WTC11 (cell line): ENCODE data around the gene UVRAG. TPM values are rescaled to one million over a fixed set of nuclear protein-coding genes. Genes with fewer than 3 reads are reported as not detected.

Experiments used
- ATAC-seq: fragments of 200-7000 bp; cut with Tn5 transposase; 2 replicates; pipeline ENCODE4 v1.10.0; 2021; ENCODE audit warnings: mild to moderate bottlenecking, moderate library complexity
- CTCF ChIA-PET: fragments of 300-600 bp; sonication (Branson Sonifier 250); formaldehyde crosslinking; loops from one replicate; lab custom pipeline; 2021; ENCODE audit warnings: antibody characterized with exemption; lab: Charles Lee
- POLR2A ChIA-PET: fragments of 350-600 bp; sonication (Branson Sonifier 250); formaldehyde crosslinking; loops from one replicate; lab custom pipeline; 2021; ENCODE audit warnings: antibody characterized with exemption; lab: Charles Lee
- DNase-seq: peaks from one replicate; pipeline ENCODE4 v3.0.0; 2021; ENCODE audit warnings: low spot score
- H3K27ac Mint-ChIP-seq: 2 replicates; pipeline ENCODE4 v1.8.0; 2021; ENCODE audit warnings: mixed read lengths
- H3K27me3 Mint-ChIP-seq: 2 replicates; pipeline ENCODE4 v1.8.0; 2021; ENCODE audit warnings: low read depth, mild to moderate bottlenecking, moderate library complexity, mixed read lengths
- H3K36me3 Mint-ChIP-seq: 2 replicates; pipeline ENCODE4 v1.8.0; 2021; ENCODE audit warnings: mixed read lengths
- H3K4me1 Mint-ChIP-seq: 2 replicates; pipeline ENCODE4 v1.8.0; 2022; ENCODE audit warnings: mixed read lengths
- H3K4me3 Mint-ChIP-seq: 2 replicates; pipeline ENCODE4 v1.8.0; 2021; ENCODE audit warnings: mild to moderate bottlenecking, moderate library complexity, mixed read lengths
- H3K9me3 Mint-ChIP-seq: 2 replicates; pipeline ENCODE4 v1.8.0; 2021; ENCODE audit warnings: mixed read lengths
- AR ChIP-seq: fragments of 250-450 bp; sonication (Bioruptor Pico); IDR thresholded peaks from 2 replicates; pipeline ENCODE4 v1.9.0; 2021; ENCODE audit warnings: mild to moderate bottlenecking
- ATF6 ChIP-seq: sonication (generic); formaldehyde crosslinking; IDR thresholded peaks from 2 replicates; pipeline ENCODE4 v1.8.1; 2023; ENCODE audit warnings: mild to moderate bottlenecking, missing genetic modification reagents
- E2F1 ChIP-seq: sonication (generic); formaldehyde crosslinking; IDR thresholded peaks from 2 replicates; pipeline ENCODE4 v1.8.0; 2022; ENCODE audit warnings: mild to moderate bottlenecking, missing genetic modification reagents
- ETV6 ChIP-seq: sonication (generic); formaldehyde crosslinking; IDR thresholded peaks from 2 replicates; pipeline ENCODE4 v1.8.1; 2022; ENCODE audit warnings: mild to moderate bottlenecking, missing genetic modification reagents
- FOXK1 ChIP-seq: sonication (generic); formaldehyde crosslinking; IDR thresholded peaks from 2 replicates; pipeline ENCODE4 v1.8.0; 2022; ENCODE audit warnings: mild to moderate bottlenecking, moderate library complexity, missing genetic modification reagents
- FOXP4 ChIP-seq: sonication (generic); formaldehyde crosslinking; IDR thresholded peaks from 2 replicates; pipeline ENCODE4 v1.8.0; 2022; ENCODE audit warnings: mild to moderate bottlenecking, missing genetic modification reagents
- GTF2I ChIP-seq: fragments of 250-450 bp; sonication (Bioruptor Pico); conservative IDR thresholded peaks from 2 replicates; pipeline ENCODE4 v1.4.0; 2021; ENCODE audit warnings: mild to moderate bottlenecking
- HMGXB4 ChIP-seq: sonication (generic); formaldehyde crosslinking; IDR thresholded peaks from 2 replicates; pipeline ENCODE4 v1.8.1; 2023; ENCODE audit warnings: mild to moderate bottlenecking, moderate library complexity, missing genetic modification reagents
- JAZF1 ChIP-seq: fragments of 250-450 bp; sonication (Bioruptor Pico); IDR thresholded peaks from 2 replicates; pipeline ENCODE4 v1.9.0; 2021; ENCODE audit warnings: moderate library complexity, mild to moderate bottlenecking, inconsistent platforms
- MYBL2 ChIP-seq: sonication (generic); formaldehyde crosslinking; IDR thresholded peaks from 2 replicates; pipeline ENCODE4 v1.8.1; 2023; ENCODE audit warnings: mild to moderate bottlenecking, moderate library complexity, missing genetic modification reagents
- NR3C1 ChIP-seq: sonication (generic); formaldehyde crosslinking; conservative IDR thresholded peaks from 2 replicates; pipeline ENCODE4 v1.8.1; 2023; ENCODE audit warnings: low read depth, mild to moderate bottlenecking, missing genetic modification reagents
- RELA ChIP-seq: sonication (generic); formaldehyde crosslinking; IDR thresholded peaks from 2 replicates; pipeline ENCODE4 v1.8.1; 2022; ENCODE audit warnings: missing genetic modification reagents, mild to moderate bottlenecking, borderline replicate concordance
- RORB ChIP-seq: fragments of 250-450 bp; sonication (Bioruptor Pico); IDR thresholded peaks from 2 replicates; pipeline ENCODE4 v1.9.0; 2021; ENCODE audit warnings: mild to moderate bottlenecking
- SP1 ChIP-seq: sonication (generic); formaldehyde crosslinking; conservative IDR thresholded peaks from 2 replicates; pipeline ENCODE4 v1.8.1; 2022; ENCODE audit warnings: missing genetic modification reagents
- TCF7 ChIP-seq: sonication (generic); formaldehyde crosslinking; IDR thresholded peaks from 2 replicates; pipeline ENCODE4 v1.8.0; 2022; ENCODE audit warnings: mild to moderate bottlenecking, low read depth, missing genetic modification reagents, moderate library complexity
- TEAD4 ChIP-seq: sonication (generic); formaldehyde crosslinking; IDR thresholded peaks from 2 replicates; pipeline ENCODE4 v1.8.0; 2022; ENCODE audit warnings: mild to moderate bottlenecking, missing genetic modification reagents
- USF2 ChIP-seq: sonication (generic); formaldehyde crosslinking; IDR thresholded peaks from 2 replicates; pipeline ENCODE4 v1.8.1; 2023; ENCODE audit warnings: mild to moderate bottlenecking, missing genetic modification reagents, moderate library complexity
- ZNF121 ChIP-seq: sonication (generic); formaldehyde crosslinking; IDR thresholded peaks from 2 replicates; pipeline ENCODE4 v1.8.0; 2023; ENCODE audit warnings: missing genetic modification reagents
- ZNF138 ChIP-seq: sonication (generic); formaldehyde crosslinking; conservative IDR thresholded peaks from 2 replicates; pipeline ENCODE4 v1.8.1; 2022; ENCODE audit warnings: mild to moderate bottlenecking, moderate library complexity, missing genetic modification reagents
- ZNF219 ChIP-seq: sonication (generic); formaldehyde crosslinking; IDR thresholded peaks from 2 replicates; pipeline ENCODE4 v1.8.0; 2023; ENCODE audit warnings: missing genetic modification reagents, mild to moderate bottlenecking, borderline replicate concordance
- ZNF532 ChIP-seq: fragments of 250-450 bp; sonication (Bioruptor Pico); IDR thresholded peaks from 2 replicates; pipeline ENCODE4 v1.9.0; 2021; ENCODE audit warnings: mild to moderate bottlenecking, borderline replicate concordance
- total RNA-seq: library from RNA; stranded (reverse); gene quantifications from 3 replicates; pipeline ENCODE4 v1.2.3, GENCODE V29; 2021

Gene UVRAG
- total RNA-seq, 1 experiment from 2014 or later, result 14.5 TPM

- TF ChIP-seq E2F1 (CRISPR knock-in tag) (no peak), ZNF219 (CRISPR knock-in tag) (no peak)
- TF ChIP-seq, all 79 proteins: peak for 0
Measured at GRCh38 chr11:75891947-75892739, 77.1 kb downstream of the UVRAG start (continued).

- H3K4me1 Mint-ChIP-seq, result no peaks in the 10 kb centered on the region
- no peaks in the 10 kb centered on the region for H3K27me3 Mint-ChIP-seq
- H3K27ac Mint-ChIP-seq, result no peak overlapping the region
- no peak for DNase-seq
- ATAC-seq, result no peak
- no peak overlapping the region for H3K4me3 Mint-ChIP-seq
- no peaks in the 10 kb centered on the region for H3K9me3 Mint-ChIP-seq
- POLR2A ChIA-PET, result no interaction called here
- peaks cover 4% of the 10 kb centered on the region; the same call in 1 of the 2 replicates for H3K36me3 Mint-ChIP-seq
- CTCF ChIA-PET, result interaction anchor here (0.8 kb wide), 1 partner anchor 314 kb away, joined by 3 read pairs; no protein-coding TSS in a partner anchor
- no peak for TF ChIP-seq ATF6 (CRISPR knock-in tag)
- TF ChIP-seq RELA (CRISPR knock-in tag), result no peak
- no peak for TF ChIP-seq TEAD4 (CRISPR knock-in tag)
- TF ChIP-seq TCF7 (CRISPR knock-in tag), result no peak
- TF ChIP-seq ZNF138, result no peak
- no peak for TF ChIP-seq FOXK1 (CRISPR knock-in tag)
- no peak for TF ChIP-seq ETV6
- TF ChIP-seq SP1 (CRISPR knock-in tag), result no peak
- no peak for TF ChIP-seq ZNF121
- no peak for TF ChIP-seq AR (CRISPR knock-in tag)
- no peak for TF ChIP-seq JAZF1 (CRISPR knock-in tag)
- no peak for TF ChIP-seq HMGXB4 (CRISPR knock-in tag)
- TF ChIP-seq FOXP4 (CRISPR knock-in tag), result no peak
- no peak for TF ChIP-seq NR3C1
- TF ChIP-seq ZNF532, result no peak
- no peak for TF ChIP-seq MYBL2 (CRISPR knock-in tag)
- TF ChIP-seq RORB, result no peak
- no peak for TF ChIP-seq USF2 (CRISPR knock-in tag)
- TF ChIP-seq GTF2I (CRISPR knock-in tag), result no peak
Measured at GRCh38 chr11:75893251-75893650, 78.2 kb downstream of the UVRAG start.
